A549 (cell line): ENCODE measurements around the gene KLF5.

Source experiments
- CTCF ChIP-seq: fragments of >200 bp; sonication (Bioruptor Twin); formaldehyde crosslinking; IDR thresholded peaks from 3 replicates; pipeline ENCODE4 v1.5.1; 2016
- HOXA7 ChIP-seq: fragments of 250-450 bp; sonication (Bioruptor Pico); IDR thresholded peaks from 2 replicates; pipeline ENCODE4 v1.5.0; 2020; ENCODE audit warnings: mild to moderate bottlenecking, moderate library complexity
- KDM1A ChIP-seq: fragments of 200-600 bp; sonication (generic); IDR thresholded peaks from 2 replicates; pipeline ENCODE4 v1.6.1; 2016; ENCODE audit warnings: low read depth, mild to moderate bottlenecking
- PHF8 ChIP-seq: fragments of 200-600 bp; sonication (generic); IDR thresholded peaks from 2 replicates; pipeline ENCODE4 v1.6.1; 2016; ENCODE audit warnings: low read depth, mild to moderate bottlenecking, antibody characterized with exemption, moderate library complexity, borderline replicate concordance
- POLR2A ChIP-seq: IDR thresholded peaks from 2 replicates; pipeline ENCODE4 v1.6.1; 2012; ENCODE audit warnings: mild to moderate bottlenecking, low read length
- POLR2AphosphoS2 ChIP-seq: conservative IDR thresholded peaks from 2 replicates; pipeline ENCODE4 v1.6.1; 2012; ENCODE audit warnings: low read length, improper control_type of control experiment, inconsistent platforms
- RAD21 ChIP-seq, 2 experiments: fragments of >200 bp in 1 of 2; sonication (Bioruptor Twin) in 1 of 2; formaldehyde crosslinking in 1 of 2; IDR thresholded peaks in 1 of 2; conservative IDR thresholded peaks in 1 of 2; 2 replicates in 1 of 2; 3 replicates in 1 of 2; pipeline ENCODE4 v1.6.1; 2012 to 2018; ENCODE audit warnings: inconsistent platforms in 1 of 2
- USF2 ChIP-seq: fragments of 450-650 bp; IDR thresholded peaks from 2 replicates; pipeline ENCODE4 v1.6.1; 2014; ENCODE audit warnings: antibody characterized with exemption
- ZFP36 ChIP-seq: fragments of 450-650 bp; IDR thresholded peaks from 2 replicates; pipeline ENCODE4 v1.6.1; 2014; ENCODE audit warnings: borderline replicate concordance; ENCODE audit not compliant: partially characterized antibody

- no peak for TF ChIP-seq RAD21 (conservative IDR thresholded peaks at IDR 0.05 in 1 of 2, IDR thresholded peaks at IDR 0.05 in 1 of 2)
- no peak for TF ChIP-seq POLR2A
- no peak for TF ChIP-seq POLR2AphosphoS2
- no peak for TF ChIP-seq CTCF
- TF ChIP-seq HOXA7 = no peak
- no peak for TF ChIP-seq USF2
- TF ChIP-seq ZFP36 = no peak
- TF ChIP-seq KDM1A = no peak
- TF ChIP-seq PHF8 = no peak
Observed at GRCh38 chr13:73011751-73012150, 47.1 kb upstream of the KLF5 start.
